Measurements from ENCODE around the gene WDR5. TPM values are rescaled to one million over a fixed set of nuclear protein-coding genes. Genes with fewer than 3 reads are reported as not detected.

Gene WDR5
- total RNA-seq, 1 donor from 2014 or later = 42.5 TPM

DNA sequence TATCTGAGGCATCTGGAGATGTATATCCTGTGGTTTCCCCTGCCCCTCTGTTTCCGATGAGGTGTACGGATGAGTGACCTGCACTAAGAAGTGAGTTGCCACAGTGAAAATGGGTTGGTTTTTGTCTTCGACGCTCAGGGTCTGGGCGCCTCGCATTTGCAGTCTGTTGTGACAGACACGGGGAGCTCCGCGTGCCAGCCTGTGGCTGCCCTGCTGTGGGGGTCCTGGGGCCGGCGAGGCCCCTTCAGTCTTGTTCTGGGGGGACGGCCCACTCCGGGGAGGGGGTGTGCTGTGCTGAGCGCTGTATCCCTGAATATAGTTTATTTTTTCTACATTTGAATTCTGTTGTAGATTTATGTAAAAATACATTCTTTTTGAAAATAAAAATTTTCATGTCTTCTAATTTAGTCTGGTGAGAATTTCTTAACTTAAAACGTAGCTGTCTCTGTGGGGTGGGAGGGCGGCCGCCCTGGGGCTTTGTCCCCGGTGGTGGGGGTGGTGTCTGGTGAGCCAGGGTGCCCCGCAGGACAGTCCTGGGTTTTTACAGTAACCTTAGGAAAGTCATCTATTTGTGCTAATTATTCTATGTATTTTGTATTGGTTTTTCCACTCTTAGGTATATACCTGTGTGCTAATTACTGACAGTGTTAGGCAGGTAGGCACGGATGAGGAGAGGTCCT is 23.8 kb downstream of the WDR5 start:
- Mint-ChIP-seq H3K9me3 (no peaks in the 10 kb centered on the region), H3K4me1 (peaks cover 3% of the 10 kb centered on the region), H3K27ac (no peak overlapping the region), H3K36me3 (peaks cover 22% of the 10 kb centered on the region), H3K4me3 (no peak overlapping the region), H3K27me3 (ENCODE audit: low read depth) (no peaks in the 10 kb centered on the region)
- TF ChIP-seq, protein P1, sequence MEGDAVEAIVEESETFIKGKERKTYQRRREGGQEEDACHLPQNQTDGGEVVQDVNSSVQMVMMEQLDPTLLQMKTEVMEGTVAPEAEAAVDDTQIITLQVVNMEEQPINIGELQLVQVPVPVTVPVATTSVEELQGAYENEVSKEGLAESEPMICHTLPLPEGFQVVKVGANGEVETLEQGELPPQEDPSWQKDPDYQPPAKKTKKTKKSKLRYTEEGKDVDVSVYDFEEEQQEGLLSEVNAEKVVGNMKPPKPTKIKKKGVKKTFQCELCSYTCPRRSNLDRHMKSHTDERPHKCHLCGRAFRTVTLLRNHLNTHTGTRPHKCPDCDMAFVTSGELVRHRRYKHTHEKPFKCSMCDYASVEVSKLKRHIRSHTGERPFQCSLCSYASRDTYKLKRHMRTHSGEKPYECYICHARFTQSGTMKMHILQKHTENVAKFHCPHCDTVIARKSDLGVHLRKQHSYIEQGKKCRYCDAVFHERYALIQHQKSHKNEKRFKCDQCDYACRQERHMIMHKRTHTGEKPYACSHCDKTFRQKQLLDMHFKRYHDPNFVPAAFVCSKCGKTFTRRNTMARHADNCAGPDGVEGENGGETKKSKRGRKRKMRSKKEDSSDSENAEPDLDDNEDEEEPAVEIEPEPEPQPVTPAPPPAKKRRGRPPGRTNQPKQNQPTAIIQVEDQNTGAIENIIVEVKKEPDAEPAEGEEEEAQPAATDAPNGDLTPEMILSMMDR (IDR thresholded peaks at IDR 0.05; ENCODE audit: unreplicated experiment) = no peak
- DNase-seq (ENCODE audit: low spot score in 2 of 2, unreplicated experiment in 2 of 2) = no peak

DNA sequence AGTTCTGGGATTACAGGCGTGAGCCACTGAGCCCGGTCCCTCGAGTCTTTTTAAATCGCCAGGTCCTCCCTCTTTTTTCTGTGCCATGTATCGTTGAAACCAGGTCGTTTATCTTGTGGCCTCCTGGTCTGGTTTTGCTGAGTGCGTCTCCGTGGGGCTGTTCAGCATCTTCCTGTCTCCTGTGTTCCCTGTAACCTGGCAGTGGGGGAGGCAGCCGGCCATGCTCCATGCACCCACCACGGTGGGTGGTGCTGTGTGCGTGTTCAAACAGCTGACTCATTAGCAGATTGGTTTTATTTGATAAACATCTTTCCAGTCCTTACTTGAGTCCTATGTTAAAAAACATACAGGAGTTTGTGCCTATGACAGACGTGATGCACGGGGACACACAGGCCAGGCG is 25.8 kb downstream of the WDR5 start:
- H3K27me3 Mint-ChIP-seq (ENCODE audit: low read depth) = no peaks in the 10 kb centered on the region
- no peak for DNase-seq (ENCODE audit: low spot score in 2 of 2, unreplicated experiment in 2 of 2)
- TF ChIP-seq, protein P1 (IDR thresholded peaks at IDR 0.05; ENCODE audit: unreplicated experiment) = no peak
- H3K4me3 Mint-ChIP-seq = no peak overlapping the region
- H3K27ac Mint-ChIP-seq = no peak overlapping the region
- peaks cover 13% of the 10 kb centered on the region for H3K36me3 Mint-ChIP-seq
- H3K4me1 Mint-ChIP-seq = peaks cover 8% of the 10 kb centered on the region
- H3K9me3 Mint-ChIP-seq = no peaks in the 10 kb centered on the region

DNA sequence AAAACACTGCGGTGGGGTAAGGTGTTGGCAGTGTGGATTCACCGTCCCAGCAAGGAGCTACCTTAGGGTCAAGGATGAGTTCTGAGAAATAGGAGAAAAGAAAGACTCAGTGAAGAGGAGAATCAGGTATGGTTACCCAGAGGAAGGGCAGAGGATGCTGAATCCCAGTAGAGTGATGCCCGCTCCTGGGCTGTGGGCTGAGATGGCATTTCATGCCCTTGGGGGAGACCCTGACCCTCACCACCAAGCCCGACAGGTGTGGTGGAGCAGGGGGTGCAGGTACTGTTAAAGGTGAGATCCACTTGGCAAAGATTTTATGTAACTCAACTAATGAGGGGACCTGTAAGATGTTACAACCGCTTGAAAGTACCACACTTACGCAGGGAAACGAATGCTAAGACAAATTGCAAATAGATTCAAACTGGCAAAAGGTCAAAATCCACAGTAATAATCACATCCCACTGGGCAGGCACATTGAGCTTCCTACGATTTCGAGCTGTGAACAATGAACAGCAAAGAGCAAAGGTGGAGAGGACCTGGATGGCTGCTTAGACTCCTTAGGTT is 26.4 kb downstream of the WDR5 start:
- Mint-ChIP-seq H3K4me1 (peaks cover 8% of the 10 kb centered on the region), H3K9me3 (no peaks in the 10 kb centered on the region), H3K27ac (no peak overlapping the region), H3K27me3 (ENCODE audit: low read depth) (no peaks in the 10 kb centered on the region), H3K36me3 (peaks cover 13% of the 10 kb centered on the region), H3K4me3 (peak overlapping the region; percentile 41)
- no peak for DNase-seq (ENCODE audit: low spot score in 2 of 2, unreplicated experiment in 2 of 2)
- TF ChIP-seq, protein P1 (IDR thresholded peaks at IDR 0.05; ENCODE audit: unreplicated experiment) = no peak

DNA sequence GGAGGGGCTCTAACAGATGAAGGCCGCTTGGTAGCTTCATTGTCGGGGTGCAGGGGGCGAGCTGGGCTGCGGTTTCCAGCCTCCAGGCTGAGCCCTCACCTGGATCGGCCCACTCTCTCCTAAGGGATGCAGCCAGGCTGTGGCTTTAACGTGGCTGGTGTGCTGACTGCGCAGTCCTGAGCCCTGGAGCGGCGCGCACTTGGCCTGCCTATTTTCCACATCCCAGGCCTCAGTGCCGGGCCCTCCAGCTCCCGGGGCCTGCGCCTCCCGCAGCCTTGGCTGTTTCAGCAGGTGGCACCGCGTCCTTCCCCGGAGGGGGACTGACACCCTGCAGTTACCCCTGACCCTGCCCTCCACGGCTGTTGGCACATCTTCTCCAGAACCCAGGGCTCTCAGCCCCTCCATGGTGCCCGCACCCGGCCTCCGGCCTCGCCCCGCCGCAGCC is 27.1 kb downstream of the WDR5 start:
- TF ChIP-seq, protein P1 (IDR thresholded peaks at IDR 0.05; ENCODE audit: unreplicated experiment) = no peak
- H3K9me3 Mint-ChIP-seq = no peaks in the 10 kb centered on the region
- H3K4me1 Mint-ChIP-seq = peaks cover 8% of the 10 kb centered on the region
- no peak overlapping the region for H3K4me3 Mint-ChIP-seq
- H3K27ac Mint-ChIP-seq = no peak overlapping the region
- no peak for DNase-seq (ENCODE audit: low spot score in 2 of 2, unreplicated experiment in 2 of 2)
- no peaks in the 10 kb centered on the region for H3K27me3 Mint-ChIP-seq (ENCODE audit: low read depth)
- H3K36me3 Mint-ChIP-seq = peaks cover 9% of the 10 kb centered on the region

DNA sequence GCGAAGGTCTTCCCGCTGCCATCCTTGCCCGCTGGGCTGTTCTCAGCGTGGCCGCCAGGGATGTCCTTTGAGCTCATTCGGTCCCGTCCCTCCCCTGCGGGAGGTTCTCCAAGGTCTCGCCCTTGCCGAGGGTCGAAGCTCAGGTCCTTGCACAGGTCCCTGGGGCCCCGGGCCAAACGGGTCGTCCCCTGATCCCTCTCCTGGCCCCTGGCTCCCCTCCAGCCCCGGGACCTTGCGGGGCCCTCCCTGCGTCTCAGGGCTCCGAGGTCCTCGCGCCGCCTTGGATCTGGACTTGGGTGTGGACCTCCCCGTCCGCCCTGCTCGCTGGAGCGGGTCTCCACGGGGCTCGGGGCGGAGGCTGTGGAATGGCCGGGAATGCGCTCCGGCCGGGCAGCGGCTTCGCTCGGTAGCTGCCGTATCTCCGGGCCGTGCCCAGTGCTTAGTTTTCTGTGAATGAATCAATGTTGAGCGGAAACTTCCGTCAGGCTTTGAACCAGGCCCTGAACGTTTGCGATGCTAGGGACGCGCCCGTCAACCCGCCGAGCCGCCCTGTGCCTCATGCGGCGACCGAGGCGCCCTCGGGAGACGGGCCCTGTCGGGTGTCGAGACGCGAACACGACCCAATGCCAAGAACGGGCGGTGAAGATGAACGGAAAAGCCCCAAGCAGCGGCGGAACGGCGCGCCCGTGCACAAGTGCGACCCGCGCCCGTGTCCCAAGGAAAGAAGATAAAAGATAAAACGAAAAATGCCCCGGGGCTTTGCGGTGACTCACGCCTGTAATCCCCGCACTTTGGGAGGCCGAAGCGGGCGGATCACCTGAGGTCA is 27.7 kb downstream of the WDR5 start:
- peak in 1 of 2 experiments; percentile 63 for DNase-seq (ENCODE audit: low spot score in 2 of 2, unreplicated experiment in 2 of 2)
- Mint-ChIP-seq H3K27me3 (ENCODE audit: low read depth) (no peaks in the 10 kb centered on the region), H3K27ac (no peak overlapping the region), H3K4me1 (peaks cover 8% of the 10 kb centered on the region), H3K4me3 (no peak overlapping the region), H3K9me3 (no peaks in the 10 kb centered on the region), H3K36me3 (peaks cover 2% of the 10 kb centered on the region)
- TF ChIP-seq, protein P1 (IDR thresholded peaks at IDR 0.05; ENCODE audit: unreplicated experiment) = no peak

All from mesothelial cell of epicardium (in vitro differentiated cells).